ENCODE data around the gene PLTP.

- TF ChIP-seq CTCF (IDR thresholded peaks at IDR 0.05) = no peak
- TF ChIP-seq POLR2A (IDR thresholded peaks at IDR 0.05) = no peak
Measured at GRCh38 chr20:45920462-45921336, 8.7 kb upstream of the PLTP start.

Data from heart left ventricle (tissue), 13 donors.